Activated CD8-positive, alpha-beta memory T cell treated with anti-CD3 and anti-CD28 coated beads, Interleukin-2, amount 10 ng/mL, durations not matched to agents 7 days and 5 days (primary cell): ENCODE results near the gene DDX1. TPM values are rescaled to one million over a fixed set of nuclear protein-coding genes. Genes with fewer than 3 reads are reported as not detected.

Experiments
- ATAC-seq: fragments of 150-1000 bp; cut with Tn5 transposase; one replicate; pipeline ENCODE4 v1.10.0; 2021; ENCODE audit warnings: moderate library complexity
- CTCF ChIA-PET: fragments of 350-600 bp; sonication (Branson Sonifier 250); formaldehyde crosslinking; loops from one replicate; lab custom pipeline; 2021; ENCODE audit warnings: antibody characterized with exemption; lab: Charles Lee
- DNase-seq: peaks from one replicate; pipeline ENCODE4 v3.0.0-alpha.2; 2020
- H3K27ac Mint-ChIP-seq: one replicate; pipeline ENCODE4 v1.8.0; 2021; ENCODE audit warnings: mild to moderate bottlenecking, mixed read lengths
- H3K27me3 Mint-ChIP-seq: one replicate; pipeline ENCODE4 v1.8.0; 2021; ENCODE audit warnings: mixed read lengths
- H3K36me3 Mint-ChIP-seq: one replicate; pipeline ENCODE4 v1.8.0; 2021; ENCODE audit warnings: mild to moderate bottlenecking, mixed read lengths
- H3K4me1 Mint-ChIP-seq: one replicate; pipeline ENCODE4 v1.8.0; 2021; ENCODE audit warnings: mixed read lengths
- H3K4me3 Mint-ChIP-seq: one replicate; pipeline ENCODE4 v1.8.0; 2021; ENCODE audit warnings: mild to moderate bottlenecking, moderate library complexity, mixed read lengths
- H3K9me3 Mint-ChIP-seq: one replicate; pipeline ENCODE4 v1.8.0; 2022; ENCODE audit warnings: low read depth, mixed read lengths
- total RNA-seq, 2 experiments: library from RNA; stranded (reverse); gene quantifications; one replicate each; pipeline ENCODE4 v1.2.3, GENCODE V29; 2021

The DDX1 gene
- total RNA-seq, 2 experiments from 2014 or later = 58.5 to 81.3 TPM

DNA sequence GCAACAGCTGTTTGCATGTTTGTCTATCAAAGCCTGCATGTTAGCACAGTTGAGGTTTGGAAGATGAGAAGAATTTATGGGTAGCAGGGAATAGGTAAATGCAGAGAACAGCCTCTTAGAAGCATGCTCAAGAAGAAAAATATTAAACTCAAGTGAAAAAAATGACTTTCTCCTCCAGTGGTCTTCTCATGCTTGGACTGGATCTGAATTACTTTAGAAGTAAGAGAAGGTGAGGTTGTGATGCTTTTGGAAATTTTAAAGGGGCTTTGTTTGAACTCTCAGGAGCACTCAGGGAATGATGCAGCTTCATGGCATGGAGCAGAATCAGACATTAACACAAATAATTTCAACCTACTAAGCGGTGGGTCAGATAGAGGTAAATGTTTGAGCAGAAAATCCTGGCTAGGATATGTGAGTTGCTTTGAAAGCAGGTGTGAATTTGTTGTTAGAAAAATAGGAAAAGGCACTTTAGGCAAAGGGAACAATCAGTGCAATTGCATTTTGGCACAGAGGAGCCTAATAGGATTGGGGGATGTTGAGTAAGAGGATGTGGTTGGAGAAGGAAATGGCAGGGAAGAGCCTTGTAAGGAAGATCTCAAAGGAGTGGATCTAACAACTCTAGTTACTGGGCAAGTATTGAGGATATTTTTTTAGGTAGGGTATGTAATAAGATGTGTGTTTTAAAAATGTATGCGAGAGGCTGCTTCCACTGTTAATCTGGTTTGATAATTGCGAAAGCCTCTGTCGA, 76.3 kb downstream of the DDX1 start:
- Mint-ChIP-seq H3K4me1 (no peaks in the 10 kb centered on the region), H3K9me3 (no peaks in the 10 kb centered on the region), H3K27ac (no peak overlapping the region), H3K4me3 (no peak overlapping the region), H3K27me3 (peaks cover 4% of the 10 kb centered on the region), H3K36me3 (no peaks in the 10 kb centered on the region)
- DNase-seq (no peak), ATAC-seq (no peak)
- CTCF ChIA-PET = no interaction called here

DNA sequence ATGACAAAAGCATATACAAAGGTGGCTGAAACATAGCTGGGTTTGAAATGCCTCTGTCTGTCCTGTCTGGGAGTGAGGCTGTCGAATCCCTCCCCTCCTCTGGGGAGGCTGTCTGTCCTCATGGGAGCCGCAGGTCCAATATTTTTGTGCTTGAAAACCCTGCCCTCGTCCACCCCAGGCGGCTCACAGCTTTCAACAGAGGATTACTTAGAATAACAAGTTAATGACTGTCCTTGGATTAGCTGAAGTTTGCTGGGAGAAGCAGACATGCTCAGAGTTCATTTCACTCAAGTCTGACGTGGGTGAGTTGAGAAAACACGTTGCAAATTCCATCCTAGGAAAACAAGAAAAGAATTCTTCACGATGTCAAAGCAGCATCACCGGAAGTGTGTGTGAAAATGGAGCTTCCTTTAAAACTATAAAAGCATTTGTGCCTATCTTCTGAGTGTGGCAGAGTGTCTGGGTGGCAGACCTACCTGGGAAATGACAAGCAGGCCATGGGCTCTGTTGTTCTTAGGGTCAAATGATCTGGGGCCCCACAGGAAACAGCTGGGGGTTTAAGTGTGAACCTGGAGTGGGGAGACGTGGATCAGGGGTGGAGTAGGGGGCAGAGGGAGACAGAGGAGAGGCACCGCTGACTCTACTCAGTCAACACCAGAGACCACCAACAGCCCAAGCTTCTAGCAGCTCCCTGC, 77.1 kb downstream of the DDX1 start:
- Mint-ChIP-seq H3K9me3 (no peaks in the 10 kb centered on the region), H3K36me3 (no peaks in the 10 kb centered on the region), H3K27ac (no peak overlapping the region), H3K4me3 (no peak overlapping the region), H3K27me3 (peaks cover 7% of the 10 kb centered on the region), H3K4me1 (no peaks in the 10 kb centered on the region)
- CTCF ChIA-PET = no interaction called here
- ATAC-seq (no peak), DNase-seq (no peak)

DNA sequence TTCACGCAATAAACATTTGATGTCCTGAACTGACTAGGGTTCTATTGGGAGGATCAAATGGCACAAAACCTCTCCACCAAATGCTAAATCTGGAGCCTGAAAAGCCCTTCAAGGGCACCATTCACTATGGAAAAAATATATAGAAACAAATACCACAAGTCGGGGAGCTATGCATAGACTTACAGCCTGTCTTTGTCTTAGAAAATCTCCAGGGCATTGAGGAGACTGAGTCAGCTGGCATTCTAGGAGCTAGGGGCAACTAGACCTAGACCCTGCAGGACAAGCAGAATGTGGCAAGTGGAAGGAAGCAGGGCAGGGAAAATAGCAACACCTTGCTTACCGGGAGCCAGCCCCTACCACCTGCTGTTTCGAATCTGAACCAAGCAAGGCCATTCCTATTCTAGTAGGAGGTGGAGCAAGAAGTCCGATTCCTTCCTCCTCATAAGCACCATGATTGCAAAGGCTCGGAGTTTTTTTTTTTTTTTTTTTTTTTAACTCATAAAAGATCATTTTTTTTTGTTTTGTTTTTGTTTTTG, 77.8 kb downstream of the DDX1 start:
- H3K4me1 Mint-ChIP-seq = no peaks in the 10 kb centered on the region
- H3K36me3 Mint-ChIP-seq = no peaks in the 10 kb centered on the region
- H3K27me3 Mint-ChIP-seq = peaks cover 10% of the 10 kb centered on the region
- no peak overlapping the region for H3K4me3 Mint-ChIP-seq
- ATAC-seq (no peak), DNase-seq (no peak)
- H3K27ac Mint-ChIP-seq = no peak overlapping the region
- no peaks in the 10 kb centered on the region for H3K9me3 Mint-ChIP-seq
- CTCF ChIA-PET = no interaction called here

DNA sequence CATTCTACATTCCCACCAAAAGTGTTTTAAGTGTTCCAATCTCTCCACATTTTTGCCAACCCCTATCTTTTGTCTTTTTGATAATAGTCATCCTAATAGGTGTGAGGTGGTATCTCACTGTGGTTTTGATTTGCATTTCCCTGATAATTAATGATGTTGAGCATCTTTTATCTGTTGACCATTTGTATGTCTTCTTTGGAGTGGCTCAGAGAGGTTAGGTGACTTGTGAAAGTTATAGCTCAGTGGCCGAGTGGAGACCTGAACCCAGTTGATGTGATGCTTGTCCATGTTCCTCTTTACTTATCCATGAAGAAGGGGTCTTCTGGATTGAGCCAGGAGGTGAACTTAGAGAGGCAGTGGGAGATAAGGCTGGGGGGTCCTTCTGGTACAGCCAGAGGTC, 78.8 kb downstream of the DDX1 start:
- Mint-ChIP-seq H3K9me3 (no peaks in the 10 kb centered on the region), H3K4me1 (no peaks in the 10 kb centered on the region), H3K27me3 (peaks cover 10% of the 10 kb centered on the region), H3K4me3 (no peak overlapping the region), H3K27ac (no peak overlapping the region), H3K36me3 (no peaks in the 10 kb centered on the region)
- CTCF ChIA-PET = interaction anchor here (1.1 kb wide), 1 partner anchor 9 kb away, joined by 3 read pairs; no protein-coding TSS in a partner anchor
- DNase-seq = no peak
- ATAC-seq = no peak

DNA sequence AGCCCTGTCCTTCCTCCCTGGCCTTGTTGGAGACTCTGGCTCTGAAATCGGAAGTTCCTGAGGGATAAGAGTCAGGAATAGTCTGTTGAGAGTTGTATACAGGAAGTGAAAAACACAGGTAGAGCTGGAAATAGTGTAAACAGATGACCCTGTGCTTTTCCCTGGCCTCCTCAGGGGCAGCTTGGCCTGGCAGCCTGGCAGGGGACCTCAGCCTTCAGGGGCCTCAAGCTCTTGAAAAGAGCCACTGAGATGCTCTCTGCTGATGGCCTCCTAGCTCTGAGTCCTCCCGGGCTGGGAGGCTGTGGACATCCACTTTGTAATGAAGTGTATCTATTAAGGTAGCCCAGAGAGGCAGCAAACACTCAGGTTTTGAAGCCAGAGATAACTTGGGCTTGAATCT, 79.3 kb downstream of the DDX1 start:
- no peak for ATAC-seq
- CTCF ChIA-PET = interaction anchor here (1.1 kb wide), 1 partner anchor 9 kb away, joined by 3 read pairs; no protein-coding TSS in a partner anchor
- Mint-ChIP-seq H3K9me3 (no peaks in the 10 kb centered on the region), H3K27ac (no peak overlapping the region), H3K4me1 (no peaks in the 10 kb centered on the region), H3K36me3 (no peaks in the 10 kb centered on the region), H3K4me3 (no peak overlapping the region), H3K27me3 (peaks cover 10% of the 10 kb centered on the region)
- DNase-seq = no peak

DNA sequence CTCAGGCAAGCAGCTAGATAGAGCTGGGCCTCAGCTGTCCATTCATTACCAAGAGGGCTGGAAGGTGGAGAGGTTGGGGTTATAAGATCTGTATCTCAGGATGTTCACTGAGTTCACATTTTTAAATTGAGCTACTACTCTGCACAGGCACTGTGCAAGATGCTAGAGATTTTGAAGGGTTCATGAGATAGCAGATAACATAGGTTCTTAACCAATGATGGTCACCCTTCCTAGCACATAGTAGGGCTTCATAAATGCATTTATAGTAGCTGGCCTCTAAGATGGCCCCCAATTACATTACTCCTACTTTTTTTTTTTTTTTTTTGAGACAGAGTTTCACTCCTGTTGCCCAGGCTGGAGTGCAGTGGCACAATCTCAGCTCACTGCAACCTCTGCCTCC, 79.7 kb downstream of the DDX1 start:
- CTCF ChIA-PET = interaction anchor here (1.1 kb wide), 1 partner anchor 9 kb away, joined by 3 read pairs; no protein-coding TSS in a partner anchor
- H3K4me1 Mint-ChIP-seq = no peaks in the 10 kb centered on the region

DNA sequence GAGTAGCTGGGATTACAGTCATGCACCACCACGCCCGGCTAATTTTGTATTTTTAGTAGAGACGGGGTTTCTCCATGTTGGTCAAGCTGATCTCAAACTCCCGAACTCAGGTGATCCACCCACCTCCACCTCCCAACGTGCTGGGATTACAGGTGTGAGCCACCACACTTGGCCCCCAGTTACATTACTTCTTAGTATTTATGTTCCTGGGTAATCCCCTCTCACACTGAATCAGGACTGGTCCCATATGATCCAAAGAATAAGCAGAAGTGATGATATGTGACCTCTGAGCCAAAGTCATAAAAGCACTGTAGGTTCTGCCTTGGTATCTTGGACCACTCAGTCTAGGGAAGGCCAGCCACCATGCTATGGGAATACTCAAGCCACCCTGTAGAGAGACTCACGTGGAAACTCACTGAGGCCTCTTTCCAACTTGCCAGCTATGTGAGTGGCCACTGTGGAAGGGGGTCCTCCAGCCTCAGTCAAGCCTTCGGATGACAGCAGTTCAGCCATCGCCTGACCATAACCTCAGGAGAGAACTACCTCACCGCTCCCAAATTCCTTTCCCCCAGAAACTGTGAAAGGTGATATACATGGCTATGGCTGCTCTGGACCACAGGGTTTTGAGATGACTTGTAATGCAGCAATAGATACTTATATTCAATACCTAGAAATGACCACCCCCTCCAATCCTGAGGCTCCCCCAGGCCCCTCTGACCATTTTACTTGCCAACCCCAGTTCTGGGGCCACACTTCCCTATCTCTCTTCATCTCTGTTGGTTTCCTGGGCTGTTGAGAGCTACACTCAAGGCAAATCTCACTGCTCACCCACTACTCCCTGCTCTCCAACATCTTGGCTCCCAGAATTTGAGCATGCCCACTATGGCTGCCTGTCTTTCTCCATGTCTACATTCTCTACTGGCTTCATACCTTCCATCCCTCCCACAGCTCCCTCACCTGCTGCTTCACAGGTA, 80.5 kb downstream of the DDX1 start:
- Mint-ChIP-seq H3K4me3 (no peak overlapping the region), H3K27me3 (peaks cover 10% of the 10 kb centered on the region), H3K4me1 (no peaks in the 10 kb centered on the region), H3K36me3 (no peaks in the 10 kb centered on the region), H3K27ac (no peak overlapping the region), H3K9me3 (no peaks in the 10 kb centered on the region)
- ATAC-seq (no peak), DNase-seq (no peak)
- CTCF ChIA-PET = no interaction called here

More for the DNA sequence above, 79.7 kb downstream of the DDX1 start:
- Mint-ChIP-seq H3K4me3 (no peak overlapping the region), H3K36me3 (no peaks in the 10 kb centered on the region), H3K27ac (no peak overlapping the region), H3K9me3 (no peaks in the 10 kb centered on the region), H3K27me3 (peaks cover 10% of the 10 kb centered on the region)
- DNase-seq (no peak), ATAC-seq (no peak)

DNA sequence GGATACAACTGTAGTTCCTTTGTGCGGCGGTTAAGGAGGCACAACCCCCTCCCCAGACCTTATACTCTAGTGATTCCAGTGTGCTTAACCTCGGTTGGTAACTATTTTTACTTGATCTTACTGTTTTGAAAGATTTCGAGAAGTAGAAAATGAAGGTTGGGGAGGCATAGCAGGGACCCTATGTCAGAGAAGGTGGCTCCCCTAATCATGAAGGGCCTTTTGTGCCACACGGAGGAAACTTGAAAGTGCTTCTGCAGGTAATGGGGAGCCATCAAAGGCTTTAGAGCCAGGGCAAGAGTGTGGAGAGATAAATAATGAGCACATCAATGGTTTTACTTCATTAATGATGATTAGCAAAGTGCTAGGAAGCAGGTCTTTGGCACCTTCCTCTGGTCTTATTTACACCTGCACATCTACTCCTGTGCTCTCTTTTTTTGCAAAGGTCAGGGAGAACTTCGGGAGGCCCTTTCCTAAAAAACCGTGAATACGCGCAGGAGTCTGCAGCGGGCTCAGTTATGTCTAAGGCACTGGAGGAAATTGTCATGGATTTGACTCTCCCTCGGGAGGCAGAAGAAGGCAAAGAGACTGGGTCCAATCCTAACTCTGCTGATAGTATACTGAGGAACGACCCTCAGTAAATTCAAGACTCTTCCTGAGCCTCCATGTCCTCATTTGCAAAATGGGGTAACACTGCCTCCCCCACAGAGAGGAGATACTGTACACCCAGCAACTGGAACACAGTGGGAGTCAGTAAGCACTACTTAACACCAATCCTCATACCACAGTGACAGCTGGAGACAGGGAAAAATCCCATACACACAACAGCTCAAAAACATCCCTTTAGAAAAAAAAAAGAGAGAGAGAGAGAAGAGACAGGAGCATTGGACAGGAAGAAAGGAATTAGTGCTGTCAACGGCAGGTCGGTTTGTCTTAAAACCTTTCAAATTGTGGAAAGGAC, 81.6 kb downstream of the DDX1 start:
- ATAC-seq (no peak), DNase-seq (no peak)
- no peaks in the 10 kb centered on the region for H3K4me1 Mint-ChIP-seq
- CTCF ChIA-PET = no interaction called here
- H3K27ac Mint-ChIP-seq = no peak overlapping the region
- no peaks in the 10 kb centered on the region for H3K9me3 Mint-ChIP-seq
- no peaks in the 10 kb centered on the region for H3K36me3 Mint-ChIP-seq
- H3K4me3 Mint-ChIP-seq = no peak overlapping the region
- H3K27me3 Mint-ChIP-seq = peaks cover 6% of the 10 kb centered on the region

DNA sequence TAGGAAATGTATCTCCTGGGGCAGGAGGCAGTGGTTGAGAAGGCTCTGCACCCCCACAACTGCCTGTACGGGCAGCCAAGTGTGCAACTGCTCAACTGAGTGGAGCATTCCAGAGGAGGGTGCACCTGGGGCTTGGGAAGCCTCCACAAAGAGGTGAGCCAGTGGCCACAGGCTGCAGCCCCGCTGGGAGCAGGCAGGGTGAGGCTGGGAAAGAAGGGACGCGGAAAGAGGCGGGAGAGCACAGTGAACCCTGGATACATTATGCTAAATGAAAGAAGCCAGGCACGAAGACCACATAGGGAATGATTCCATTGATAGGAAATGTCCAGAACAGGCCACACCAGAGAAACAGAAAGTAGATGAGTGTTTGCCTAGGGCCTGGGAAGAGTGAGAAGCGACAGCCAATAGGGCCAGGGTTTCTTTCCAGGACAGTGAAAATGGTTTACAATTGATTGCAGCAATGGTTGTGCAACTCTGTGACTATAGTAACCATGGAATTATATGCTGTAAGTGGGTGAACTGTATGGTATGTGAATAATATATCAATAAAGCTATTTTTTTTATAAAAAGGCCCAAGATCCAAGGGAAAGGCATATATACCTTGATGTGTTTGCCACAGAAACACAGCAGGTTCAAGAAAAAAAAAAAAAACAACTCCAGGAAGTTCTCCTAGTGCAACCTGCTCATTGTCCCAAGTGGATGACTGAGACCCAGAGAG, 82.4 kb downstream of the DDX1 start:
- ATAC-seq (no peak), DNase-seq (no peak)
- H3K27me3 Mint-ChIP-seq = peaks cover 6% of the 10 kb centered on the region
- CTCF ChIA-PET = no interaction called here
- H3K4me3 Mint-ChIP-seq = no peak overlapping the region
- H3K27ac Mint-ChIP-seq = no peak overlapping the region
- no peaks in the 10 kb centered on the region for H3K9me3 Mint-ChIP-seq
- no peaks in the 10 kb centered on the region for H3K36me3 Mint-ChIP-seq
- no peaks in the 10 kb centered on the region for H3K4me1 Mint-ChIP-seq

DNA sequence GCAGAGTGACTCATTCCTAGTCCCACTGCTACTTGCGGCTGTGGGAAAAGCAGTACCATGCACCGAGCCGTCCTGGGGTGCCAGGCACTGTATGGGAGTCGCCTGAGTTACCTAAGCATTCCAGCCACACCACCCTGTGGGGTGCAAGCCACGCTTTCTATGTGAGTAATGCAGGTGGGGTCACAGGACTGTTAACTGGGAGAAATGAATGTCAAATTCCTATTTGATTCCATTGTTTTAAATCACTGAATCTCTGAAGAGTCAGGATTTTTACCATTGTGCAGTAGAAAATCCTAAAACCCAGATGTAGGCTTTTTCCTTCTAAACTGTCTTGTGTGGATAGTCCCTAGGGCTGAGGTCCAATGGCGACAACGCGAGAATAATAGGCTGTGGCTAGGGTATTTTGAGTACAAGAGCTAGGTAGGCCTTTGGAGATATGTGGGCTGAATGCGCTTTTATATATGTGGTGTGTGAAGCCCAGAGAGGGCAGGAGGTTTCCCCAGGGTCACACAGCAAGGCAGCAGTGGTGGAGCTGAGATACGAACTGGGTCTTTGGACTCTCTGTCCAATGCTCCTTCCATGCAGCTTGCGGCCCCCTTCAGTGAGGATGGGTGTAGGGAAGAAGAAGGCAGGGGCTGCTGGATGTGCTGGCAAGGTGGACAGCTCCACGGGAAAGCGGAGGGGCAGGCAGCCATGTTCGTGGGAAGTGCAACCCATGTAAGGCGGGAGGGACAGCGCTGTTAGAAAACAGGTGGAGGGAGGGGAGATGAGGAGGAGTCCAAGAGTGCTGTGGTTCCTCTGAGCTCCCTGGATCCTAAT, 83.2 kb downstream of the DDX1 start:
- Mint-ChIP-seq H3K36me3 (no peaks in the 10 kb centered on the region), H3K9me3 (no peaks in the 10 kb centered on the region), H3K27ac (no peak overlapping the region), H3K27me3 (peaks cover 6% of the 10 kb centered on the region), H3K4me1 (no peaks in the 10 kb centered on the region), H3K4me3 (no peak overlapping the region)
- CTCF ChIA-PET = no interaction called here
- ATAC-seq (no peak), DNase-seq (no peak)

DNA sequence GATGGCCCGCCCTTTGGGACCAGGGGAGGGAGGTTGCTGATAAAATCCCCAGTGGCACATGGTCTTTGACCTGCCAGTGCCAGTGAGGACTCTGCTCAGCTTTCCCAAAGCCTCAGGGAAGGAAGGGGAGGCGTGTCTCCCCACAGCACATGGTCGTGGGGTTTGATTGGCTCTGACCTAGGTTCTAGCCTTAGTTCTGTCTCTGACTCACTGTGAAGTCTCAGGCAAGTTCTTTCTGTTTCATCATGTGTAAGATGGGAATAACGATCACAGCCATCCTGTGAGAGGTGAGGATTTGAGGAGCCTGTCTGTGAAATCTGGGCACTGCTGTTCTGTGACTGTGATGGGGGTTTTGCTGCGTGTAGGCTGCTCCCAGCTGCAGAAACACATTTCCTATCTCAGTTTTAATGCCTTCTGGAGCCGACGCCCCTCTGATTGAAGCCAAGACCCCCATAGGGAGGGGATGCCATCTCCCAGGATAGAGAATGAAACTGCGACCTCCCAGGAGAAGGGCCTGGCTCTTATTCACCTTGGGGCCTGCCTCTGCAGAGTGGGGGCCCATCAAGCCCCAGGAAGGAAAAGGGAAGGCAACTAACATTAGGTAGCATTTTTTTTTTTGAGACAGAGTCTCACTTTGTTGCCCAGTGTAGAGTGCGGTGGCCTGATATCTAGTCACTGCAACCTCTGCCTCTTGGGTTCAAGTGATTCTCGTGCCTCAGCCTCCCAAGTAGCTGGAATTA, 84.0 kb downstream of the DDX1 start:
- no peak for DNase-seq
- Mint-ChIP-seq H3K27me3 (peaks cover 6% of the 10 kb centered on the region), H3K27ac (no peak overlapping the region)

More for the DNA sequence above, 84.0 kb downstream of the DDX1 start:
- no peak overlapping the region for H3K4me3 Mint-ChIP-seq
- no peaks in the 10 kb centered on the region for H3K9me3 Mint-ChIP-seq
- no peaks in the 10 kb centered on the region for H3K36me3 Mint-ChIP-seq
- no peak for ATAC-seq
- H3K4me1 Mint-ChIP-seq = no peaks in the 10 kb centered on the region
- CTCF ChIA-PET = no interaction called here
